Measurements from ENCODE around the gene GPR107.
A peak's percentile ranks its signal among the peaks of the same experiment; 100 is the strongest.

GPR107 gene

GRCh38 chr9:130137081-130137640 is 83.5 kb downstream of the GPR107 start:
- ATAC-seq (replicated peaks): no peak
- no peaks in the 10 kb centered on the region for H3K9me3 Mint-ChIP-seq
- peaks cover 33 to 44% of the 10 kb centered on the region in 2 donors for H3K36me3 Mint-ChIP-seq
- H3K27me3 Mint-ChIP-seq: no peaks in the 10 kb centered on the region
- H3K4me1 Mint-ChIP-seq: peaks cover 13 to 49% of the 10 kb centered on the region in 2 donors
- H3K4me3 Mint-ChIP-seq: no peak overlapping the region
- H3K27ac Mint-ChIP-seq: peak overlapping the region; percentile 31
- no peak for DNase-seq

GRCh38 chr9:130137641-130138081 is 84.0 kb downstream of the GPR107 start:
- DNase-seq (no peak), ATAC-seq (replicated peaks) (no peak)
- Mint-ChIP-seq H3K36me3 (peaks cover 32 to 44% of the 10 kb centered on the region in 2 donors), H3K27me3 (no peaks in the 10 kb centered on the region), H3K9me3 (no peaks in the 10 kb centered on the region), H3K27ac (peak overlapping the region; percentile 31), H3K4me1 (peaks cover 11 to 45% of the 10 kb centered on the region in 2 donors), H3K4me3 (no peak overlapping the region)

- Mint-ChIP-seq H3K9me3 (no peaks in the 10 kb centered on the region), H3K36me3 (peaks cover 29 to 39% of the 10 kb centered on the region in 2 donors), H3K27me3 (no peaks in the 10 kb centered on the region), H3K4me1 (peaks cover 9 to 40% of the 10 kb centered on the region in 2 donors), H3K27ac (no peak overlapping the region), H3K4me3 (no peak overlapping the region)
- DNase-seq (no peak), ATAC-seq (replicated peaks) (no peak)
Observed at GRCh38 chr9:130138171-130138653, 84.5 kb downstream of the GPR107 start.

GRCh38 chr9:130138791-130139190 is 85.1 kb downstream of the GPR107 start:
- peaks cover 11 to 45% of the 10 kb centered on the region in 2 donors for H3K4me1 Mint-ChIP-seq
- H3K4me3 Mint-ChIP-seq: no peak overlapping the region
- no peaks in the 10 kb centered on the region for H3K9me3 Mint-ChIP-seq
- peaks cover 28 to 33% of the 10 kb centered on the region in 2 donors for H3K36me3 Mint-ChIP-seq
- H3K27me3 Mint-ChIP-seq: peaks cover 3 to 5% of the 10 kb centered on the region in 2 donors
- DNase-seq (no peak), ATAC-seq (replicated peaks) (no peak)
- H3K27ac Mint-ChIP-seq: peak overlapping the region; percentile 62

- DNase-seq (no peak), ATAC-seq (replicated peaks) (no peak)
- H3K36me3 Mint-ChIP-seq: peaks cover 28 to 33% of the 10 kb centered on the region in 2 donors
- peaks cover 7 to 9% of the 10 kb centered on the region in 2 donors for H3K27me3 Mint-ChIP-seq
- H3K4me3 Mint-ChIP-seq: no peak overlapping the region
- H3K27ac Mint-ChIP-seq: peak overlapping the region; percentile 62
- peaks cover 15 to 50% of the 10 kb centered on the region in 2 donors for H3K4me1 Mint-ChIP-seq
- no peaks in the 10 kb centered on the region for H3K9me3 Mint-ChIP-seq
Observed at GRCh38 chr9:130139251-130139650, 85.5 kb downstream of the GPR107 start.

- ATAC-seq (replicated peaks) (peak; percentile 80 to 82), DNase-seq (peak; percentile 24)
- Mint-ChIP-seq H3K4me3 (peak overlapping the region in 1 of 2 donors; percentile 42), H3K27me3 (peaks cover 12 to 17% of the 10 kb centered on the region in 2 donors), H3K9me3 (no peaks in the 10 kb centered on the region), H3K27ac (peak overlapping the region; percentile 90), H3K4me1 (peaks cover 16 to 50% of the 10 kb centered on the region in 2 donors), H3K36me3 (peaks cover 17 to 20% of the 10 kb centered on the region in 2 donors)
Observed at GRCh38 chr9:130140706-130141105, 87.0 kb downstream of the GPR107 start.

GRCh38 chr9:130142056-130142455 is 88.3 kb downstream of the GPR107 start:
- H3K9me3 Mint-ChIP-seq: no peaks in the 10 kb centered on the region

GRCh38 chr9:130142641-130143040 is 88.9 kb downstream of the GPR107 start:
- Mint-ChIP-seq H3K36me3 (peaks cover 6% of the 10 kb centered on the region in 2 donors), H3K4me1 (peaks cover 16 to 42% of the 10 kb centered on the region in 2 donors), H3K4me3 (no peak overlapping the region), H3K9me3 (no peaks in the 10 kb centered on the region), H3K27ac (no peak overlapping the region), H3K27me3 (peaks cover 22 to 30% of the 10 kb centered on the region in 2 donors)
- ATAC-seq (replicated peaks) (no peak), DNase-seq (no peak)

More at GRCh38 chr9:130142056-130142455, 88.3 kb downstream of the GPR107 start:
- H3K27ac Mint-ChIP-seq: no peak overlapping the region
- ATAC-seq (replicated peaks) (no peak), DNase-seq (no peak)
- peaks cover 8 to 10% of the 10 kb centered on the region in 2 donors for H3K36me3 Mint-ChIP-seq
- peaks cover 19 to 28% of the 10 kb centered on the region in 2 donors for H3K27me3 Mint-ChIP-seq
- peaks cover 16 to 42% of the 10 kb centered on the region in 2 donors for H3K4me1 Mint-ChIP-seq
- no peak overlapping the region for H3K4me3 Mint-ChIP-seq

- Mint-ChIP-seq H3K36me3 (peaks cover 5 to 6% of the 10 kb centered on the region in 2 donors), H3K9me3 (no peaks in the 10 kb centered on the region), H3K27me3 (peaks cover 29 to 37% of the 10 kb centered on the region in 2 donors), H3K4me1 (peaks cover 16 to 38% of the 10 kb centered on the region in 2 donors), H3K27ac (peak overlapping the region; percentile 14), H3K4me3 (peak overlapping the region in 1 of 2 donors; percentile 48)
- no peak for DNase-seq
- no peak for ATAC-seq (replicated peaks)
Observed at GRCh38 chr9:130143279-130143893, 89.7 kb downstream of the GPR107 start.

GRCh38 chr9:130143958-130144366 is 90.3 kb downstream of the GPR107 start:
- Mint-ChIP-seq H3K27ac (peak overlapping the region; percentile 71), H3K9me3 (no peaks in the 10 kb centered on the region), H3K4me3 (peak overlapping the region in 1 of 2 donors; percentile 48), H3K4me1 (peaks cover 16 to 32% of the 10 kb centered on the region in 2 donors), H3K36me3 (peaks cover 4 to 6% of the 10 kb centered on the region in 2 donors), H3K27me3 (peaks cover 32 to 38% of the 10 kb centered on the region in 2 donors)
- no peak for DNase-seq
- ATAC-seq (replicated peaks): peak; percentile 21 to 30

GRCh38 chr9:130144703-130145102 is 91.0 kb downstream of the GPR107 start:
- H3K4me1 Mint-ChIP-seq: peaks cover 16 to 27% of the 10 kb centered on the region in 2 donors
- no peak overlapping the region for H3K27ac Mint-ChIP-seq
- H3K9me3 Mint-ChIP-seq: no peaks in the 10 kb centered on the region
- no peak overlapping the region for H3K4me3 Mint-ChIP-seq
- H3K36me3 Mint-ChIP-seq: no peaks in the 10 kb centered on the region
- H3K27me3 Mint-ChIP-seq: peaks cover 34 to 40% of the 10 kb centered on the region in 2 donors
- no peak for ATAC-seq (replicated peaks)
- no peak for DNase-seq

- H3K4me3 Mint-ChIP-seq: no peak overlapping the region
- DNase-seq (no peak), ATAC-seq (replicated peaks) (peak in 1 of 2 donors; percentile 18)
- no peak overlapping the region for H3K27ac Mint-ChIP-seq
- H3K27me3 Mint-ChIP-seq: peaks cover 34 to 44% of the 10 kb centered on the region in 2 donors
- H3K4me1 Mint-ChIP-seq: peaks cover 12 to 19% of the 10 kb centered on the region in 2 donors
- no peaks in the 10 kb centered on the region for H3K9me3 Mint-ChIP-seq
- H3K36me3 Mint-ChIP-seq: no peaks in the 10 kb centered on the region
Observed at GRCh38 chr9:130145658-130146057, 92.0 kb downstream of the GPR107 start.

GRCh38 chr9:130147198-130147597 is 93.5 kb downstream of the GPR107 start:
- no peak for ATAC-seq (replicated peaks)
- Mint-ChIP-seq H3K27me3 (peaks cover 34 to 44% of the 10 kb centered on the region in 2 donors), H3K4me1 (peaks cover 7 to 11% of the 10 kb centered on the region in 2 donors), H3K27ac (no peak overlapping the region), H3K4me3 (no peak overlapping the region), H3K9me3 (no peaks in the 10 kb centered on the region), H3K36me3 (no peaks in the 10 kb centered on the region)
- DNase-seq: no peak

- DNase-seq (no peak), ATAC-seq (replicated peaks) (no peak)
- Mint-ChIP-seq H3K27me3 (peaks cover 34 to 44% of the 10 kb centered on the region in 2 donors), H3K27ac (no peak overlapping the region), H3K36me3 (no peaks in the 10 kb centered on the region), H3K4me3 (no peak overlapping the region), H3K9me3 (no peaks in the 10 kb centered on the region), H3K4me1 (peaks cover 7 to 11% of the 10 kb centered on the region in 2 donors)
Observed at GRCh38 chr9:130147910-130148309, 94.2 kb downstream of the GPR107 start.

Data from stimulated activated naive B cell treated with anti-CD40 and anti-IgM and Interleukin-4, amounts not matched to agents 10 μg/mL and 1 μg/mL and 100 μg/mL, for 72 hours (primary cell).